ENCODE data around the gene GNG8.

DNA sequence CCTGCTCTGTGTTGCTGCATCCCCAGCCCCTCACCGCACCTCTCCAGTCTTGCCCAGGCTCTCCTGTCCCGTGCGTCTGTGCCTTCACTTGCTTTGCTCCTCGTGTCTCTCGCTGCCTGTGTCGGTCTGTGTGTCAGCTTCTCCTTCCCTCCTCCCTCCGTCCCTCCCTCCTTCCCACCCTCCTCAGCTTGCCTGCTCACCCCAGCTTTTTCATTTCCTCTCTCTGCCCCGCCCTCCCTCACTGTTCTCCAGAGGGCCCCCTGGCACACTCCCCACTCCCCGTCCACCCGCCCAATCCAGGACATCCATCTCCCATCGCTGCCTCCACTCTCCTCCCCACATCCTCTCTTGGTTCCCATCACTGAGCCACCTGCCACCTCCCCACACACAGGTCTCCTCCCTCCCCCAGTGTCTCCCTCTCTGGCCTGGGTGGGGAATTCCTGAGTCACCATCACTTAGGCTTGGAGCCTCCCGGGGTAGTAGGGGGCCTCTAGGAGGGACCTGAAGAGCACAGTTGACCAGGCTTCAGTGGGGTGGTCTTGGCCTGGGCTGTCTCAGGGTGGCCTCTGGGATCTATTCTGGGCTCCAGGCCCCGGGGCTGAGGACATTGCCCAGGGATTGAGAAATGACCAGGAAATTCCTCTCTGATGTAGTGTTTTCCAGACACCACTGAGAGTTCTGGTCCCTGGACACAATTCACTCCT lies 10.9 kb downstream of the GNG8 start, which contains the start of gene PTGIR:
- TF ChIP-seq, protein P1, sequence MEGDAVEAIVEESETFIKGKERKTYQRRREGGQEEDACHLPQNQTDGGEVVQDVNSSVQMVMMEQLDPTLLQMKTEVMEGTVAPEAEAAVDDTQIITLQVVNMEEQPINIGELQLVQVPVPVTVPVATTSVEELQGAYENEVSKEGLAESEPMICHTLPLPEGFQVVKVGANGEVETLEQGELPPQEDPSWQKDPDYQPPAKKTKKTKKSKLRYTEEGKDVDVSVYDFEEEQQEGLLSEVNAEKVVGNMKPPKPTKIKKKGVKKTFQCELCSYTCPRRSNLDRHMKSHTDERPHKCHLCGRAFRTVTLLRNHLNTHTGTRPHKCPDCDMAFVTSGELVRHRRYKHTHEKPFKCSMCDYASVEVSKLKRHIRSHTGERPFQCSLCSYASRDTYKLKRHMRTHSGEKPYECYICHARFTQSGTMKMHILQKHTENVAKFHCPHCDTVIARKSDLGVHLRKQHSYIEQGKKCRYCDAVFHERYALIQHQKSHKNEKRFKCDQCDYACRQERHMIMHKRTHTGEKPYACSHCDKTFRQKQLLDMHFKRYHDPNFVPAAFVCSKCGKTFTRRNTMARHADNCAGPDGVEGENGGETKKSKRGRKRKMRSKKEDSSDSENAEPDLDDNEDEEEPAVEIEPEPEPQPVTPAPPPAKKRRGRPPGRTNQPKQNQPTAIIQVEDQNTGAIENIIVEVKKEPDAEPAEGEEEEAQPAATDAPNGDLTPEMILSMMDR (conservative IDR thresholded peaks at IDR 0.05; ENCODE audit: low read length): no peak
- no peak for TF ChIP-seq EZH2phosphoT487 (IDR thresholded peaks at IDR 0.05; ENCODE audit: borderline replicate concordance, low read depth, low read length)

All from OCI-LY7 (cell line).